K562 (cell line): ENCODE results near the gene SDK1. TPM values are rescaled to one million over a fixed set of nuclear protein-coding genes. Genes with fewer than 3 reads are reported as not detected.

Experiments
- ATAC-seq: fragments of 200-7000 bp; cut with Tn5 transposase; 3 replicates; pipeline ENCODE4 v1.9.1; 2020; ENCODE audit warnings: moderate library complexity
- BruUV-seq: library from RNA; stranded (reverse); fragments of 400-500 nt; replicated peaks from 2 replicates; lab custom pipeline; 2021; lab: Mats Ljungman, UMichigan
- CTCF ChIA-PET: fragments of 300-600 bp; formaldehyde crosslinking; extraction: SDS; loops from one replicate; lab custom pipeline; 2021; ENCODE audit warnings: low intra/inter-chr PET ratio; lab: Yijun Ruan, JAX
- POLR2A ChIA-PET: fragments of 300-600, 350-650 bp; sonication (Branson Sonifier 250); formaldehyde crosslinking; extraction: SDS; loops from one replicate; lab custom pipeline; 2021; ENCODE audit warnings: antibody characterized with exemption, inconsistent platforms; lab: Yijun Ruan, JAX
- DNase-seq, 4 experiments: peaks; one replicate each; pipeline versions ENCODE4 v3.0.0 to v3.0.0-alpha.2; 2011 to 2018; ENCODE audit warnings: low spot score in 3 of 4, mixed read lengths in 3 of 4; ENCODE audit errors: extremely low read depth in 1 of 4
- FAIRE-seq: peaks from 2 replicates; lab custom pipeline; 2011; peaks lifted over from hg19 to GRCh38; lab: Jason Lieb, UNC
- H2AFZ ChIP-seq: 2 replicates; pipeline ENCODE4 v1.6.0; 2011; ENCODE audit warnings: low read depth, low read length, control low read depth, inconsistent platforms
- H3K27ac ChIP-seq: fragments of 200-600 bp; 3 replicates; pipeline ENCODE4 v1.8.0; 2011; ENCODE audit warnings: low read depth, mild to moderate bottlenecking, control low read depth, inconsistent platforms, low read length, moderate library complexity, mixed read lengths; ENCODE audit errors: extremely low read depth
- H3K27me3 ChIP-seq, 2 experiments: fragments of 300-600 bp in 1 of 2; 2 replicates in 1 of 2; 3 replicates in 1 of 2; pipeline versions ENCODE4 v1.6.0 to v1.8.0; 2011; ENCODE audit warnings: inconsistent platforms in 2 of 2, low read length in 2 of 2, mild to moderate bottlenecking in 1 of 2, mixed read lengths in 1 of 2, moderate library complexity in 1 of 2; ENCODE audit not compliant: control insufficient read depth in 2 of 2, insufficient read depth in 2 of 2
- H3K36me3 ChIP-seq: fragments of 300-600 bp; 3 replicates; pipeline ENCODE4 v1.8.0; 2011; ENCODE audit warnings: mild to moderate bottlenecking, low read length, inconsistent platforms; ENCODE audit not compliant: control insufficient read depth, insufficient read depth
- H3K4me1 ChIP-seq, 2 experiments: fragments of 200-600 bp in 1 of 2; replicated peaks in 1 of 2; 2 replicates in 1 of 2; 3 replicates in 1 of 2; pipeline versions ENCODE4 v1.5.1 to v1.8.0; 2011; ENCODE audit warnings: inconsistent platforms in 2 of 2, low read length in 2 of 2, mild to moderate bottlenecking in 1 of 2, mixed read lengths in 1 of 2, moderate library complexity in 1 of 2; ENCODE audit not compliant: control insufficient read depth in 2 of 2, insufficient read depth in 2 of 2
- H3K4me2 ChIP-seq: 2 replicates; pipeline ENCODE4 v1.6.1; 2011; ENCODE audit warnings: low read length, control low read depth, inconsistent platforms, mixed read lengths; ENCODE audit not compliant: insufficient read depth
- H3K4me3 ChIP-seq: fragments of 200-600 bp; sonication (generic), shearing (Covaris generic); 2 replicates; pipeline ENCODE4 v1.5.1; 2016; ENCODE audit warnings: control low read depth, inconsistent platforms
- H3K79me2 ChIP-seq: fragments of 200-600 bp; 3 replicates; pipeline ENCODE4 v1.8.0; 2011; ENCODE audit warnings: low read length, inconsistent platforms; ENCODE audit not compliant: control insufficient read depth, insufficient read depth
- H3K9ac ChIP-seq, 2 experiments: 2 replicates each; pipeline versions ENCODE4 v1.6.0 to v1.6.1; 2011; ENCODE audit warnings: low read depth in 2 of 2, low read length in 2 of 2, control low read depth in 1 of 2, inconsistent platforms in 1 of 2, mild to moderate bottlenecking in 1 of 2, mixed read lengths in 1 of 2; ENCODE audit not compliant: insufficient read depth in 1 of 2
- H3K9me1 ChIP-seq: one replicate; pipeline ENCODE4 v1.6.0; 2011; ENCODE audit warnings: inconsistent platforms, mild to moderate bottlenecking, low read length, moderate library complexity; ENCODE audit not compliant: control insufficient read depth, insufficient read depth
- H3K9me3 ChIP-seq: replicated peaks from 2 replicates; pipeline ENCODE4 v1.5.1; 2011; ENCODE audit warnings: low read depth, low read length, inconsistent platforms; ENCODE audit not compliant: control insufficient read depth, insufficient read depth
- H4K20me1 ChIP-seq: replicated peaks from 2 replicates; pipeline ENCODE4 v1.6.1; 2011; ENCODE audit warnings: low read length, inconsistent platforms, mixed read lengths; ENCODE audit not compliant: control insufficient read depth, insufficient read depth
- ARID2 ChIP-seq: fragments of 450-650 bp; IDR thresholded peaks from 2 replicates; pipeline ENCODE4 v1.6.1; 2017; ENCODE audit warnings: antibody characterized with exemption, mild to moderate bottlenecking
- ATF7 ChIP-seq: fragments of 450-650 bp; IDR thresholded peaks from 2 replicates; pipeline ENCODE4 v1.7.1; 2014; ENCODE audit warnings: mild to moderate bottlenecking, moderate library complexity
- EP300 ChIP-seq: IDR thresholded peaks from 2 replicates; pipeline ENCODE4 v1.6.1; 2012; ENCODE audit warnings: low read length, improper control_type of control experiment
- FOXM1 ChIP-seq, 2 experiments: fragments of 450-650 bp in 1 of 2; sonication (generic) in 1 of 2; formaldehyde crosslinking in 1 of 2; IDR thresholded peaks; 2 replicates each; pipeline versions ENCODE4 v1.6.1 to v1.9.0; 2017 to 2022; ENCODE audit warnings: low read depth in 2 of 2, mild to moderate bottlenecking in 2 of 2, missing genetic modification reagents in 1 of 2, moderate library complexity in 1 of 2
- MED1 ChIP-seq: sonication (generic); formaldehyde crosslinking; IDR thresholded peaks from 2 replicates; pipeline ENCODE4 v1.8.1; 2023; ENCODE audit warnings: missing genetic modification reagents, borderline replicate concordance
- MTA2 ChIP-seq: fragments of 450-650 bp; IDR thresholded peaks from 2 replicates; pipeline ENCODE4 v1.6.1; 2016; ENCODE audit warnings: low read depth
- POLR2AphosphoS5 ChIP-seq: IDR thresholded peaks from 2 replicates; pipeline ENCODE4 v1.6.1; 2011; ENCODE audit warnings: mild to moderate bottlenecking, low read depth, low read length, moderate library complexity; ENCODE audit not compliant: control insufficient read depth, insufficient read depth
- SMAD1 ChIP-seq: fragments of 150-350 bp; IDR thresholded peaks from 2 replicates; pipeline ENCODE4 v1.6.1; 2014; ENCODE audit warnings: low read length, low read depth; ENCODE audit not compliant: partially characterized antibody
- SMARCA5 ChIP-seq: fragments of 450-650 bp; IDR thresholded peaks from 2 replicates; pipeline ENCODE4 v1.6.1; 2016
- SMARCC2 ChIP-seq: fragments of 450-650 bp; IDR thresholded peaks from 2 replicates; pipeline ENCODE4 v1.6.1; 2017; ENCODE audit warnings: antibody characterized with exemption, moderate library complexity, mild to moderate bottlenecking, low read depth
- THAP7 ChIP-seq: fragments of 250-450 bp; sonication (Bioruptor Pico); IDR thresholded peaks from 2 replicates; pipeline ENCODE4 v1.5.0; 2021
- ZNF174 ChIP-seq: fragments of 250-450 bp; sonication (Bioruptor Pico); IDR thresholded peaks from 2 replicates; pipeline ENCODE4 v1.4.0; 2020; ENCODE audit warnings: mild to moderate bottlenecking
- ZNF280B ChIP-seq: fragments of 250-450 bp; sonication (Bioruptor Pico); IDR thresholded peaks from 2 replicates; pipeline ENCODE4 v1.5.1; 2021; ENCODE audit warnings: mild to moderate bottlenecking
- ZNF347 ChIP-seq: fragments of 450-650 bp; formaldehyde crosslinking; IDR thresholded peaks from 2 replicates; pipeline ENCODE4 v1.4.0; 2020; ENCODE audit warnings: low read depth, mild to moderate bottlenecking, moderate library complexity
- ZNF699 ChIP-seq: fragments of 250-450 bp; sonication (Bioruptor Pico); IDR thresholded peaks from 2 replicates; pipeline ENCODE4 v1.8.0; 2021; ENCODE audit warnings: mild to moderate bottlenecking, moderate library complexity; ENCODE audit not compliant: insufficient replicate concordance
- ZNF740 ChIP-seq, 3 experiments: fragments of 200-800 bp in 1 of 3; sonication (Bioruptor generic) in 1 of 3; sonication (generic) in 1 of 3; formaldehyde crosslinking in 1 of 3; IDR thresholded peaks; 2 replicates each; pipeline versions ENCODE4 v1.6.1 to v1.8.0; 2016 to 2022; ENCODE audit warnings: mild to moderate bottlenecking in 2 of 3, missing compliant biosample characterization in 2 of 3, missing genetic modification characterization in 2 of 3, missing genetic modification reagents in 1 of 3
- WGBS: fragments of 100-300 bp; shearing (Covaris generic); methylation state at CpG from one replicate; pipeline ENCODE4 v1.1.6; 2016; ENCODE audit warnings: low coverage, mixed read lengths; ENCODE audit not compliant: insufficient coverage; ENCODE audit errors: missing lambda C conversion rate; 5-methylcytosine and 5-hydroxymethylcytosine counted together
- in situ Hi-C: fragments of 300-500 bp; cut with MboI; formaldehyde crosslinking; loops from 4 replicates; pipeline ENCODE4 v1.15.0; 2018; ENCODE audit warnings: inconsistent platforms, mixed read lengths
- intact Hi-C: fragments of 100-400 bp; cut with micrococcal nuclease; formaldehyde crosslinking; loops from 2 replicates; pipeline ENCODE4 v1.14.2; 2022
- polyA plus RNA-seq, 8 experiments: library from polyadenylated mRNA; depleted of rRNA in 4 of 8; stranded (reverse) in 5 of 8; unstranded in 3 of 8; fragments of >200 nt; fragmentation: Nextera tagmentation in 2 of 8; fragmentation: Illumina TruSeq in 1 of 8; extraction: Ambion mirVana in 2 of 8; extraction: Trizol in 1 of 8; gene quantifications; 2 replicates each; pipeline versions ENCODE4 v1.2.1 to v1.2.3, GENCODE V29; 2011 to 2014; ENCODE audit warnings: inconsistent platforms in 1 of 8, missing spikeins in 1 of 8
- total RNA-seq, 7 experiments: library from RNA; depleted of rRNA in 6 of 7; stranded (reverse); fragments of >200 nt in 6 of 7; fragmentation: Illumina TruSeq in 2 of 7; extraction: Trizol in 2 of 7; gene quantifications; 2 replicates each; pipeline versions ENCODE4 v1.2.1 to v1.2.3, GENCODE V29; 2011 to 2021; ENCODE audit warnings: low replicate concordance in 1 of 7
- TF ChIP-seq, protein P1 (sequence below): fragments of 250-450 bp; sonication (Bioruptor Pico); IDR thresholded peaks from 2 replicates; pipeline ENCODE4 v1.5.0; 2020; ENCODE audit warnings: mild to moderate bottlenecking, borderline replicate concordance

The SDK1 gene
- total and polyA plus RNA-seq, 9 of the 15 experiments (the other 6 are each of a cell fraction or from before 2014, with no cell fraction given): 0.16 TPM; not detected in 8

- intact Hi-C loops: no loop called here
- no peak overlapping the region for H3K27ac ChIP-seq
- no peak for TF ChIP-seq ZNF699
- no peak for TF ChIP-seq SMAD1
- TF ChIP-seq POLR2AphosphoS5: no peak
- TF ChIP-seq ZNF740 (CRISPR knock-in tag; IDR thresholded peaks at IDR 0.05): no peak
- no peak for TF ChIP-seq ZNF740 (tag; IDR thresholded peaks at IDR 0.05)
- TF ChIP-seq SMARCA5: no peak
- TF ChIP-seq ARID2: no peak
- TF ChIP-seq, protein P1, sequence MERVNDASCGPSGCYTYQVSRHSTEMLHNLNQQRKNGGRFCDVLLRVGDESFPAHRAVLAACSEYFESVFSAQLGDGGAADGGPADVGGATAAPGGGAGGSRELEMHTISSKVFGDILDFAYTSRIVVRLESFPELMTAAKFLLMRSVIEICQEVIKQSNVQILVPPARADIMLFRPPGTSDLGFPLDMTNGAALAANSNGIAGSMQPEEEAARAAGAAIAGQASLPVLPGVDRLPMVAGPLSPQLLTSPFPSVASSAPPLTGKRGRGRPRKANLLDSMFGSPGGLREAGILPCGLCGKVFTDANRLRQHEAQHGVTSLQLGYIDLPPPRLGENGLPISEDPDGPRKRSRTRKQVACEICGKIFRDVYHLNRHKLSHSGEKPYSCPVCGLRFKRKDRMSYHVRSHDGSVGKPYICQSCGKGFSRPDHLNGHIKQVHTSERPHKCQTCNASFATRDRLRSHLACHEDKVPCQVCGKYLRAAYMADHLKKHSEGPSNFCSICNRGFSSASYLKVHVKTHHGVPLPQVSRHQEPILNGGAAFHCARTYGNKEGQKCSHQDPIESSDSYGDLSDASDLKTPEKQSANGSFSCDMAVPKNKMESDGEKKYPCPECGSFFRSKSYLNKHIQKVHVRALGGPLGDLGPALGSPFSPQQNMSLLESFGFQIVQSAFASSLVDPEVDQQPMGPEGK (CRISPR knock-in tag): no peak
- TF ChIP-seq EP300: no peak
- TF ChIP-seq ZNF347 (CRISPR knock-in tag): no peak
- no peak for TF ChIP-seq SMARCC2
- TF ChIP-seq ATF7: no peak
- TF ChIP-seq MED1 (CRISPR knock-in tag): no peak
- no peak for TF ChIP-seq ZNF174
- no peak for TF ChIP-seq THAP7 (CRISPR knock-in tag)
- TF ChIP-seq MTA2: no peak
- TF ChIP-seq FOXM1 (IDR thresholded peaks at IDR 0.05; ENCODE audit: low read depth): no peak
- no peak for TF ChIP-seq FOXM1 (CRISPR knock-in tag; IDR thresholded peaks at IDR 0.05; ENCODE audit: low read depth)
- TF ChIP-seq ZNF280B (CRISPR knock-in tag): no peak
These were observed 3.8 kb upstream of the SDK1 start for GRCh38 chr7:3297105-3297819.

More at GRCh38 chr7:3297105-3297819, 3.8 kb upstream of the SDK1 start:
- ATAC-seq (no peak), FAIRE-seq (no peak), DNase-seq (no peak)
- no peak overlapping the region for H3K4me3 ChIP-seq
- no peaks in the 10 kb centered on the region for H3K9me3 ChIP-seq
- BruUV-seq: no TSS peak
- H2AFZ ChIP-seq: no peak overlapping the region
- 2% methylated on average over 7 of the region's 8 CpGs for WGBS
- in situ Hi-C loops: no loop called here
- ChIA-PET POLR2A (no interaction called here), CTCF (no interaction called here)
- no peaks in the 10 kb centered on the region for H3K9me1 ChIP-seq
- no peaks in the 10 kb centered on the region for H3K36me3 ChIP-seq
- H3K27me3 ChIP-seq: peaks cover 0 to 8% of the 10 kb centered on the region in 2 experiments; a peak in 3 of 5 replicates
- no peak overlapping the region for H3K4me2 ChIP-seq
- no peaks in the 10 kb centered on the region for H4K20me1 ChIP-seq
- H3K4me1 ChIP-seq: peaks cover 0 to 14% of the 10 kb centered on the region in 2 experiments; a peak in 2 of 5 replicates
- H3K9ac ChIP-seq: no peak overlapping the region
- no peaks in the 10 kb centered on the region for H3K79me2 ChIP-seq
